ACHN (cell line): ENCODE results near the gene ZNF397.

Source experiments
- DNase-seq: peaks from one replicate; pipeline ENCODE4 v3.0.0-alpha.2; 2015
- in situ Hi-C: cut with HindIII; loops from 2 replicates; pipeline ENCODE4 v1.10.0; 2017; ENCODE audit warnings: low sequenced_read_pairs, low pct_ligation_motif_present, low pct_unique_long_range_greater_than_20kb

Gene ZNF397

GRCh38 chr18:35283923-35284794 lies 43.3 kb downstream of the ZNF397 start:
- in situ Hi-C loops = no loop called here
- DNase-seq = no peak

DNA sequence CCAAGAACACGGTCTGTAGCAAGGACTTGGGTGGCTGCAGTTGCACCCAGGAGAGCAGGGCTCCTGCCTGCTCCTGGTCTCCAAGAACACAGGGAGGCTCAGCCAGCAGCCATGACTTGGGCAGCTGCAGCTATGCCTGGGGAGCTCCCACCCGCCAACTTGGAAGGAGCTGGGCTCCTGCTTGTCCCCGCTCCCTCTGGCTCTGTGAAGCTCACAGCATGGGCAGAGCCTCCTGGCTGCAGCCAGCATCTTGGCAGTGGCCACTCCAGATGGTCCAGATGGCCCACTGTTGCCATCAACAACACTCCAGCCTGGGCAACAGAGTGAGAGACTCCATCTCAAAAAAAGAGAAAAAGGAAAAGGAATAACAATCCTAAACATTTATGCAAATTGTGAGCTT lies 44.0 kb downstream of the ZNF397 start:
- in situ Hi-C loops = no loop called here

GRCh38 chr18:35289293-35289692 lies 48.5 kb downstream of the ZNF397 start:
- DNase-seq = no peak
- in situ Hi-C loops = no loop called here

More for the DNA sequence above, 44.0 kb downstream of the ZNF397 start:
- no peak for DNase-seq

DNA sequence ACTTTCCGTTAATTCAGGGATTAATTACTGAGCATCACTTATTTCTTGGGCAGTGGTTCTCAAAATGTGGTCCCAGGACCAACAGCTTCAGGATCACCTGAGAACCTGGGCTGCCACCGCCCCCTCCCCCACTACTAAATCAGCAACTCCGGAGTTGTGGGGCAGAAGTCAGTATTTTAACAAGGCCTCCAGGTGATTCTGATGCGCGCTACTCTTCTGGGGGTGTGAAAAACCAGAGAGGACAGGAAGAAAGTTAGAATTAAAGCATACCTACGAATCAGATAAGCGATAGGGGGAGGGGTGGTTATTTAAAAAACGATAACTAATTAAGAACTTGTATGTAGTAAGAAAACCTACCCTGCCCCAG lies 48.9 kb downstream of the ZNF397 start:
- DNase-seq = peak; percentile 6
- in situ Hi-C loops = no loop called here

- in situ Hi-C loops = no loop called here
- DNase-seq = peak; percentile 91
Measured at GRCh38 chr18:35290094-35290735, 49.4 kb downstream of the ZNF397 start, which contains the start of gene ZSCAN30. Gene ZSCAN30, minus strand, starts transcription at chr18:35290229. Its CDS starts 25,877 bp downstream, at chr18:35264352.

DNA sequence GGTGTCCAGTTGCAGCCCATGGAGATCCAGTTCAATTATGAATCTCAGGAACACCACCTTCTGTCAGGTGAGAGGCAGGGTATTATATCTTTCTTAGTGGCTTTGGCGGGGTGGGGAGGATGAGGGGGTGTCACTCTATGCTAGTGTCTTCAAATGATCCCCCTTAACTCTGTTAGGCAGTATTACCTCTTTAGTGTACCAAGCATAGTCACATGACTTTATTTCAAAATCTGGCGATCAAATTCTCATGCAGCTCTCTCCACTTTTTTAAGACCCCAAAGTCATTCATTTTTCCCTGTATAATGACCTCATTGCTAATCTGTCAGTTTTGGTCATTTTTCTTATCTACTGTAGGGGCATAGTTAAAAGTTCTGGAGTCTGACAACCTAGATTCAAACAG lies 50.3 kb downstream of the ZNF397 start:
- in situ Hi-C loops = no loop called here

GRCh38 chr18:35296060-35296459 lies 55.2 kb downstream of the ZNF397 start:
- no peak for DNase-seq
- in situ Hi-C loops = no loop called here

More for the DNA sequence above, 50.3 kb downstream of the ZNF397 start:
- DNase-seq = no peak

DNA sequence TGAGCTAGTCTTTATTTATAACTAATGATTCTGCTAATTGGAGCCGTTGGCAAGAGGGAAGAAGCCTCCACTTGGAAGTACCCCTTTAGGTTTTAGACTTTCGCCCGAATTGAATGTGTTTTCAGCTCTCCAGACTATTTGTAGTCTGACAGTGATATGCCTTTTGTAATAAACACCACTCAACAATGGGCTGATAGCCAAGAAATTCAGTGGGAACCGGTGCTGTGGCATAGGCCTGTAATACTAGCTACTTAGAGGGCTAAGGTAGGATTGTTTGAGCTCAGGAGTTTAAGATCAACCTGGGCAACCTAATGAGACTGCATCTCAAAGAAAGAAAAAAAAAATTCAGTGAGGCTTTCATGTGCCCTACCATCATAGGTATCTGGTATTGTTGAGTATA lies 62.8 kb downstream of the ZNF397 start:
- no peak for DNase-seq
- in situ Hi-C loops = no loop called here

GRCh38 chr18:35306588-35307250 lies 65.9 kb downstream of the ZNF397 start:
- DNase-seq = no peak
- in situ Hi-C loops = no loop called here
